ENCODE measurements around the gene GIT1.

The GIT1 gene

DNA sequence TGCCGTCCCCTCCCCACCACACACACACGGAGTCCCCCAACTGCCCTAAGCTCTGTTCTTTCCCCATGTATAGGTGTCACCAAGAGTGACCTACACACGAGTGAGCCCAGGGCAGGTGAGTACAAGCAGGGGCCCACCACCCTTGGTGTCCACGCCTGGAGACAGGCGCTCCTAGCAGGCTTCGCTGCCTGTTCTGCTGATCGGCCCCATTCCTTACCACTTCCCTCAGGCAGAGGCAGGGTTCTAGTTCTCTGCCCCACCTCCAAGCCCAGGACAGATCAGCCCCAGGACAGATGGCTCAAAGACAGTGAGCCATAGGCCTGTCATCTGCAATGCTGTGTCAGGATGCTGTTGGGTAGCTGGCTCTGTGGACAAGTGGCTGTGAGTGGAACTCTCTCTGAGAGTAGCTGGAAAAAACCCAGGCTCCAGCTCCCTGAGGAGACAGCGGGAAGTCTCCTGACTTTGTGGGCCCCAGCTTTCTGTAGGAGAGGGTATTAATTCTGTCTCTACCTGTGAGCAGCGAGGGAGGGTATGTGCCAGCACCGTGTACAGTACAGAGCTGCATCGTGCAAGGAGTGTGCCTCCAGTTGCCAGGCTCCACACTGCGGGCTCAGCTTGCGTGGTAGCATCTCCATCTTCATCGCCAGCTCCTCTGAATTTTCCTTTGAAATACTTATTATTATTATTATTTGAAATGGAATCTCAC lies 20.1 kb downstream of the GIT1 start:
- peaks cover 12% of the 10 kb centered on the region for H3K79me2 ChIP-seq (ENCODE audit: insufficient read depth, low read length)
- no peaks in the 10 kb centered on the region for H3K9me3 ChIP-seq (ENCODE audit: insufficient read depth, low read length)
- peak overlapping the region; percentile 90 for H3K9ac ChIP-seq (ENCODE audit: low read length)
- H4K20me1 ChIP-seq (ENCODE audit: low read depth, low read length): no peaks in the 10 kb centered on the region
- no peaks in the 10 kb centered on the region for H3K36me3 ChIP-seq (ENCODE audit: low read length)
- no peaks in the 10 kb centered on the region for H3K9me2 ChIP-seq (replicated peaks; ENCODE audit: insufficient read depth, low read length)
- H3F3A ChIP-seq (ENCODE audit: insufficient read depth): 0 out of 2 replicates have a peak, but pooled peaks cover 4% of the 10 kb centered on the region
- H3K27me3 ChIP-seq (ENCODE audit: low read length): no peaks in the 10 kb centered on the region
- no peak overlapping the region for H2AFZ ChIP-seq (ENCODE audit: low read depth, low read length, severe bottlenecking)
- H3K4me3 ChIP-seq (ENCODE audit: insufficient read depth, low read length, poor library complexity, severe bottlenecking): peak overlapping the region; percentile 70
- peak overlapping the region; percentile 75 for H3K4me2 ChIP-seq (ENCODE audit: low read depth, low read length, poor library complexity, severe bottlenecking)
- no peak overlapping the region for H3K27ac ChIP-seq (ENCODE audit: low read depth, low read length)
- no peak for TF ChIP-seq EZH2phosphoT487 (conservative IDR thresholded peaks at IDR 0.05; ENCODE audit: low read length)
- TF ChIP-seq, protein P1, sequence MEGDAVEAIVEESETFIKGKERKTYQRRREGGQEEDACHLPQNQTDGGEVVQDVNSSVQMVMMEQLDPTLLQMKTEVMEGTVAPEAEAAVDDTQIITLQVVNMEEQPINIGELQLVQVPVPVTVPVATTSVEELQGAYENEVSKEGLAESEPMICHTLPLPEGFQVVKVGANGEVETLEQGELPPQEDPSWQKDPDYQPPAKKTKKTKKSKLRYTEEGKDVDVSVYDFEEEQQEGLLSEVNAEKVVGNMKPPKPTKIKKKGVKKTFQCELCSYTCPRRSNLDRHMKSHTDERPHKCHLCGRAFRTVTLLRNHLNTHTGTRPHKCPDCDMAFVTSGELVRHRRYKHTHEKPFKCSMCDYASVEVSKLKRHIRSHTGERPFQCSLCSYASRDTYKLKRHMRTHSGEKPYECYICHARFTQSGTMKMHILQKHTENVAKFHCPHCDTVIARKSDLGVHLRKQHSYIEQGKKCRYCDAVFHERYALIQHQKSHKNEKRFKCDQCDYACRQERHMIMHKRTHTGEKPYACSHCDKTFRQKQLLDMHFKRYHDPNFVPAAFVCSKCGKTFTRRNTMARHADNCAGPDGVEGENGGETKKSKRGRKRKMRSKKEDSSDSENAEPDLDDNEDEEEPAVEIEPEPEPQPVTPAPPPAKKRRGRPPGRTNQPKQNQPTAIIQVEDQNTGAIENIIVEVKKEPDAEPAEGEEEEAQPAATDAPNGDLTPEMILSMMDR (IDR thresholded peaks at IDR 0.05; ENCODE audit: insufficient read depth, low read length, poor library complexity, severe bottlenecking): no peak

DNA sequence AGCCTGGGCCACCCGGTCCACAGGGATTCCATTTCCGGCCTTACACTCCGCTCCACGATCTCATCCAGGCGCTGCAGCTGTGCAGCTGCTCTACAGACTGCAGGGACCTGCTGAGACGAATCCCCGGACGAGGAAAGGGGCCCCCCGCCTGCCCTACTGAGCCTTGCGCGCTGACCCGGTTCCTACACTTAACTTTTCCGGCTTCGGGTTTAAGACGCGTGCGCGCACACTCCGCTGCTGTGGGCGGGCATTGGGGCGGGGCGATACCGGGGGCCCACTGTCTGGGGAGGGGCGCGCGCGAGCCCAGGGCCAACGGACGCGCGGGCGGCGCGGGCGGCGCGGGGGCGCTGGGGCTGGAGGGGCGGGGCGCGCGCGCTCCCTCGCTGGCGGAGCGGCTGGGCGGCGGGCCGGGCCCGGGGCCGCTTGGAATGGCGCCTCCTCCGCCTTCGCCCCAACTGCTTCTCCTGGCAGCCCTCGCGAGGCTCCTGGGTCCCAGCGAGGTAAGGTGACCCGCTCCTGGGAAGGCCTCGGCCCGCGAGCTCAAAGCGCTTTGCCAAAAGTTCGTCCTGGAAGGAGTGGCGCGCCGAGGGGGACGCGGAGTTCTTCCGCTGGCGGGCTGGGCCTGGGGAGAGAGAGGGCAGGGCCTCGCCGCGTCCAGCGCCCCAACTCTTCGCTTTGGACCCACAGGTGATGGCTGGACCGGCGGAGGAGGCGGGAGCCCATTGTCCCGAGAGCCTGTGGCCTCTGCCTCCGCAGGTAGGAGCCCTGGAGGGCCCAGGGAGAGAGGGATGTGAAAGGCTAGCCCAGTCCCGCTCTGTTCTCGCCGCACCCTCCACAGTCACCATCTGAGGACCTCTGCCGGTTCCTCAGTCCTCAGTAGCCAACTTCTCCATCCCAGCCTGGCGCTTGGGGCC lies 20.9 kb downstream of the GIT1 start, which contains the start of gene TP53I13:
Gene TP53I13 (plus strand): TSS at position 371 of the 914 bp plus-strand sequence. CDS start 58 bp downstream, at position 429.
- Histone ChIP-seq H3K9me3 (ENCODE audit: insufficient read depth, low read length) (no peaks in the 10 kb centered on the region), H3K4me2 (ENCODE audit: low read depth, low read length, poor library complexity, severe bottlenecking) (peak within 1 kb of the TSS; percentile 75), H3F3A (ENCODE audit: insufficient read depth) (0 out of 2 replicates have a peak, but pooled peaks cover 4% of the 10 kb centered on the region), H4K20me1 (ENCODE audit: low read depth, low read length) (no peaks in the 10 kb centered on the region), H3K27me3 (ENCODE audit: low read length) (no peaks in the 10 kb centered on the region), H3K9ac (ENCODE audit: low read length) (peak within 1 kb of the TSS; percentile 90), H3K79me2 (ENCODE audit: insufficient read depth, low read length) (peaks cover 14% of the 10 kb centered on the region), H3K27ac (ENCODE audit: low read depth, low read length) (peak within 1 kb of the TSS; percentile 81), H3K36me3 (ENCODE audit: low read length) (no peaks in the 10 kb centered on the region), H2AFZ (ENCODE audit: low read depth, low read length, severe bottlenecking) (peak within 1 kb of the TSS; percentile 91), H3K4me3 (ENCODE audit: insufficient read depth, low read length, poor library complexity, severe bottlenecking) (peak within 1 kb of the TSS; percentile 78), H3K9me2 (replicated peaks; ENCODE audit: insufficient read depth, low read length) (no peaks in the 10 kb centered on the region)
- TF ChIP-seq, protein P1 (IDR thresholded peaks at IDR 0.05; ENCODE audit: insufficient read depth, low read length, poor library complexity, severe bottlenecking): no peak

DNA sequence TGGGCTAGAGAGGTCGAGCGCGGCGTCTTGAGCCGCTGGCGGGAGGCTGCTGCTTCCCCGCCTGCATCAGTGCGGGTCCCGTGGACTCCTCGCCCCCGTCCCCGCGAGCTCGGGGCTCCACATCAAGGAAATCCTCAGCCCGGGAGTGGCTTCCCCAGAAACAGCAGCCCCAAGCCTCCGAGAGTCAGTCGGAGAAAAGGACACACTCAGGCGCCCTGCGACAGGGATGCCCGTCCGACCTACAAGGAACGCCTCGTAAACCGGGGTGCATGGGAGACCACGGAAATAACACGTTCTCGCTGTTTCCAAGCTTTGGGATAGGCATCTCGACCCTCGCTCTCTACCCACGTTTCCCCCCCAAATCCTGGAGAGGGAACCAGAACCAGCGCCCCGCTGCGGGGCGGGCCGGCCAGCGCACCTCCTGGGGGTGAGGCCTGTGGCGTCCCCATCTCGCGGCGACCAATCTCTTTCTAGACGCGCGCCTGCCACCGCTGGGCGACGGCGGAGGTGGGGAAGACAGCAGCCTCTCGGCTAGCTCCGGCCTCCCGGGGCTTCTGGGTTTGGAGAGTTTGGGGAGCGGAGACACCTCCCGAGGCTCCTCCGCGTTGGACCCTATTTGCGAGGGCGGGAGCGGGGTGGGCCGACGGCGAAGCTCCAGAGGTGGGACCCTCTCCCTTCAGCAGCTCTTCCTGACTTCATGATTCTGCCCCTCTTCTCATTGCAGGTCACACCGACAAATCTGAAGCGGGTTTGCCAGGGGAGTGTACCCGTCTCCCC lies 21.7 kb downstream of the GIT1 start:
- H3K9me2 ChIP-seq (replicated peaks; ENCODE audit: insufficient read depth, low read length): no peaks in the 10 kb centered on the region
- peak overlapping the region; percentile 81 for H3K27ac ChIP-seq (ENCODE audit: low read depth, low read length)
- H4K20me1 ChIP-seq (ENCODE audit: low read depth, low read length): no peaks in the 10 kb centered on the region
- H3K4me2 ChIP-seq (ENCODE audit: low read depth, low read length, poor library complexity, severe bottlenecking): peak overlapping the region; percentile 65
- H3K27me3 ChIP-seq (ENCODE audit: low read length): no peaks in the 10 kb centered on the region
- peak overlapping the region; percentile 52 for H2AFZ ChIP-seq (ENCODE audit: low read depth, low read length, severe bottlenecking)
- no peaks in the 10 kb centered on the region for H3K9me3 ChIP-seq (ENCODE audit: insufficient read depth, low read length)
- H3K9ac ChIP-seq (ENCODE audit: low read length): peak overlapping the region; percentile 90
- peak overlapping the region; percentile 78 for H3K4me3 ChIP-seq (ENCODE audit: insufficient read depth, low read length, poor library complexity, severe bottlenecking)
- 0 out of 2 replicates have a peak, but pooled peaks cover 4% of the 10 kb centered on the region for H3F3A ChIP-seq (ENCODE audit: insufficient read depth)
- H3K79me2 ChIP-seq (ENCODE audit: insufficient read depth, low read length): peaks cover 14% of the 10 kb centered on the region
- TF ChIP-seq EZH2phosphoT487 (conservative IDR thresholded peaks at IDR 0.05; ENCODE audit: low read length): no peak
- TF ChIP-seq, protein P1 (IDR thresholded peaks at IDR 0.05; ENCODE audit: insufficient read depth, low read length, poor library complexity, severe bottlenecking): peak; percentile 14
- no peaks in the 10 kb centered on the region for H3K36me3 ChIP-seq (ENCODE audit: low read length)
